22Rv1 (cell line): ENCODE results near the gene SSTR3.

Source experiments
- CTCF ChIP-seq: fragments of 450-650 bp; IDR thresholded peaks from 2 replicates; pipeline ENCODE4 v1.5.1; 2017; ENCODE audit warnings: mild to moderate bottlenecking
- ZFX ChIP-seq: fragments of 450-650 bp; IDR thresholded peaks from 2 replicates; pipeline ENCODE4 v1.6.1; 2017; ENCODE audit warnings: antibody characterized with exemption, borderline replicate concordance

- TF ChIP-seq CTCF (no peak), ZFX (no peak)
Measured at GRCh38 chr22:37193629-37194191, 18.6 kb downstream of the SSTR3 start.
